GM21528 (cell line): ENCODE measurements around the gene TPRG1.
"Not testable (repeated sequence)": the region's sequence is repeated elsewhere in the genome, so short reads cannot be mapped to it uniquely, and the experiment has no call there.

Experiments
- ATAC-seq: cut with Tn5 transposase; IDR thresholded peaks from one replicate; pipeline ENCODE4 v1.9.1; 2021; ENCODE audit warnings: mild to moderate bottlenecking, moderate library complexity; ENCODE audit not compliant: unreplicated experiment, low FRiP score

The TPRG1 gene

DNA sequence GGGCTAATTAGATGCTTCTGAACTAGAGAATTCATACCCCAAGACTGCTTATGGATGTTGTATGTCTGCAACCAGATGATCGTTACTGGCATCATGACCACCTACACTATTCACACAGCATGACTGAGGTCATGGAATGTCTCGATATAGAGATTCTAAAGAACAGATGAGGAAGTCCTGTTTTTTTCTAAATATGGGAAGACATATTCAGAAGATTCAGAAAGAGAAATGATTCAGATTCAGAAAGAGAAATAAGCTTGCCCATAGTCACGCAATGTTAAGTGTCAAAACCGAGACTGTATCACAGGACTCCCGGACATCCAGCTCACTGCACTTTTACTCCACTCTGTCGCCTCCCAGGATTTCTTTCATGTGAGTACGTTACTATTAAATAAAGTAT, 136.2 kb downstream of the TPRG1 start:
- no peak for ATAC-seq

DNA sequence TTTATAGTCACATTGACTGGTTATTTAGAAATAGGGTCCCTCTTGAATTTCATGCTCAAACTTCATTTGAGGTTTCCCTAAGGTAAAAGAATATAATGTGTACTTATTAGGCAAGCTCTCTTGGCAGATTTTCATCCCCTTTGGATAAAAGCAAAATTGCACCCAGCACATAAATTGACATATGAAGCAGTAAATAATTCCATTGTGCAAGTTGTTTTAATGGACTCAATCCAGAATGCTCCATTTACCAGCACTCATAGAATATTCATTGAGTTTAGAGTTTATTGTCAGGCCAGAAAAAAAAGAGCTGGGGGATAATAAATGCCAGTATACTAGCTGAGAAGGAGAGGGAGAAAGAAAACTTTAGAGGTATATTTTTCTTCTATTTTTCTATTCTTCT, 136.8 kb downstream of the TPRG1 start:
- ATAC-seq = no peak

DNA sequence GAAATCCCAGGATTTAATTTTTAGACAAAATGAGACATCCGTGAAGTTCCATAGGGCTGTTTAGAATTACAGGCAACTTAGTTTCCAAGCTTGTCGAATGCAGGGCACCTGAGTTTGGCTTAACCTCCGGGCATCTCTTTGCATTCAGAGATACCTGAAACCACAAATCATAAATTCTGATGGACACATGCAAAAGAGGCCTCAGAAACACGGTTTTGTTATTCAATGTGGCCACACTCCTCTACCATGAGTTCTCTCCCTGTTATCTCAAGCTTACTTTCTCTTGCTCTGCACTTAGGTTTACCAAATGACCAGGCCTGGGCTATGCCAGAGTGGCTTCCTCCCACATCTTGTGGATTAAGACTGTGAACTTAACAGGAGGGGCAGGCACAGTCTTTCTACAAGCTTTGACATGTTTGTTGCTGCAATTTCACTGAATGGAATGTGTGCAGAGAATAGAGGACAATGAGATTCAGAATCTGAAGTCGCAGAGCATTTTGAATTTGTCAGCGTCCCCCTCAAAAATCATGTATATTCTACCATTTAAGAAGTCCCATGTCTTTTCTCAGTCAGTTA, 137.7 kb downstream of the TPRG1 start:
- no peak for ATAC-seq

DNA sequence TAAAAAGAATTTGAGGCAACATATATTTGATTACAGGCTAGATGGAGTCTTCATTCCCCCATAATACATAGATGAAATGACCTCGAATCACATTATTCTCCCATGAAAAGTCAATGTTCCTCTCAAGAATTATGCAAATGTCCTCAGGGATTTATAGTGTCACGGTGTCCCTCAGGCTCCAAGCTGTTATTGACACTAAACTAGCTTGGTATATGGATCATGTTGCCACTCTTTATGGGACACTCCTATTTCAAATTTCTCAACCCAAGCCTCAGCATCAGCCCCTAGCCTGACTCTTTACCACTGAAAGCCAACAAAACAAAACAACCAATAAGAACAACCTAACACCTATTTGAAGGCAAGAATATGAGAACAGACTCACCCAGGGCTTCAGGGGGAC, 139.8 kb downstream of the TPRG1 start:
- no peak for ATAC-seq

DNA sequence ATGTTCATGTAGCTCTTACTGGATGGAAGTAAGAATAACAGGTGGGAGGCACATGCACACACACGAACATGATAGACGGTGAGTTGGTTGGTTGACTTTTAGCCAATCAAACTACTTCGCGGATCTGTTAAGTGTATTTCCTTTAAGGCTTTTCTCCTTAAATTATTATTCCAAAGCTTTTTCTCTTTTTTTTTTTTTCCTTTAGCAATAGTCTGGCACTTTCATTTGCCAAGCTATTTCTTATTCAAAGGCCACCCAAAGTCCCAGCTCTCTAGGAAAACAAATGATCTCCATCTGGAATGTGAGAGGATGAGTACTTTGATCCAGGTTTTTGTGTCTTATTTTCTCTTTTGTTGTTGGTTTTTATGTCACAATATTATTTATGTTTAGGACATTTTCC, 141.1 kb downstream of the TPRG1 start:
- no peak for ATAC-seq

DNA sequence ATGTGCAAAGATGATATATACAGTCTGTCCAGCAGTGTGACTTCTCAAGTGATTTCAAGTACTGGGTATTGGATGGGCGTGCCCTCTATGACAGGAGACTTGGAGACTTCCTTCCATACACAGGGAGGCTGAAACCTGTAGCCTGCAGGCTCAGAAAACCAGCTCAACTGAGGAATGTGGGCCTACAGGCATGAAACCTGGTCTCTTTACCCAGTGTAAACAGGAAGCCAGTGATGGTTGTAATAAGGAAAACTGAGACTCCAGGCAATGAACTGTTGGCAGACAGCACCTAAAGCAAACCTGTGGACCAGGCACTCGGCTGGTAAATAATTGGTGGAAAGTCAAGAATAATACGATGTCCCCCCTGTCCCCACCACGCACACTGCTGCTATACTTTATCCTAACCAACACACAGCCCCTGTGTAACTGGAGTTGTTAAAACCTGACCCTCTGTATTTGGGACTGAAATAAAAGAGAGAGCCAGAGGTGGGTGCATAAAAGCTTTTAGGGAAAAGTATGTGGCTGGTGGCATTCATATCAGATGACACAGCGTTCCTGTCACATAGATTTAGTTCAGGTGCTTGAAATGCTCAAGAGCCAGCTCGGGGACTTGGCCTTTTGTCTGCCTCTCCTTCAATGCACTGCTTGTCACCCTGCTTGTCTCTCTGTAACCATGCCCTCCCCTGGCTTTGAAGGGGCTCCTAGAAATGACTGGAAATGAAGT, 144.7 kb downstream of the TPRG1 start:
- no peak for ATAC-seq

DNA sequence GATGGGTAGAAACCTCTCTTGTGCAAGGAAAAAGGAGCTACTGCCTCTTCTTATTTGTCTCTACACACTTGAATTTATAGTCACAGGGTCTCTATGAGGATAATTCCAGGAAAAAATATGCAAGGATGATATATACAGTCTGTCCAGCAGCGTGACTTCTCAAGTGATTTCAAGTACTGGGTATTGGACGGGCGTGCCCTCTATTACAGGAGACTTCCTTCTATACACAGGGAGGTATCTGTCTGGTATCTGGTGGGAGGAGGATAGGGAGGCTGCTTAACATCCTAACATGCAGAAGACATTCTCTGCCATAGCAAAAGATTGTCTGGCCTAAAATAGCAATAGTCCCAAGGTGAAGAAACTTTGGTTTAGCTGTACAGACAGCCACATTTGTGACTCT, 146.1 kb downstream of the TPRG1 start:
- no peak for ATAC-seq

DNA sequence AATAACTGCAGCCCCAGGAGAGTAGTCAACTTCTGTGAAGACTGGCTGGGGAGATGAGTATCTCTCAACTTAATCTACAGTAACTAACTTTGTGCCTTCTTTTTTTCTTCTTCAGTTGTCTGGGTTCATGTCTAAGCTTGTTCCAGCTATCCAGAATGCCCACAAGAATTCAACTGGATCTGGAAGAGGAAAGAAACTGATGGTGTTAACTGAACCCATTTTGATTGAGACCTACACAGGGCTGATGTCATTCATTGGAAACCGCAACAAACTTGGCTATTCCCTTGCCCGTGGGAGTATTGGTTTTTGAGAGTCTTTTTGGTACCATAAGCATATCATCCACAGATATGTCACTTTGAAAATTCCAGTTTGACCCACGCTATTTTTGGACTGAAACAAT, 148.7 kb downstream of the TPRG1 start:
- ATAC-seq = no peak

DNA sequence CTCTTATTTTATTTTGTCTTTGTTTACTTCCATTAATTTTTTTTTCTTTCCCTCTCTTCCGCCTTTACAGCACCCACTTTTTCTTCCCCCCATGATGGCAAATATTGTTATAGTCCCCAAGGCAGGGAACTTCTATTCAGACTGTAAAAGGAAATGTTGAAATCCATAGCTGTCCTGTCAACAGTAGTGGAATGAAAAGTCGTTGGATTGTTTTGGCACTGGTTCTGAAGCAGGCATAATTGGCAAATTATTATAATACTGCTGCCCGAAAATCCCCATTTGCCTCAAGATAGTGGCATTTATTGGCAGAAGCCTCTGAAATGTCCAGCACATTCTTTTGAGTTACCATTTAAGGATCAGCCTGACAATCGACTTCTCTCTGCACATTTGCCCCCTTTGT, 150.6 kb downstream of the TPRG1 start:
- ATAC-seq = no peak

DNA sequence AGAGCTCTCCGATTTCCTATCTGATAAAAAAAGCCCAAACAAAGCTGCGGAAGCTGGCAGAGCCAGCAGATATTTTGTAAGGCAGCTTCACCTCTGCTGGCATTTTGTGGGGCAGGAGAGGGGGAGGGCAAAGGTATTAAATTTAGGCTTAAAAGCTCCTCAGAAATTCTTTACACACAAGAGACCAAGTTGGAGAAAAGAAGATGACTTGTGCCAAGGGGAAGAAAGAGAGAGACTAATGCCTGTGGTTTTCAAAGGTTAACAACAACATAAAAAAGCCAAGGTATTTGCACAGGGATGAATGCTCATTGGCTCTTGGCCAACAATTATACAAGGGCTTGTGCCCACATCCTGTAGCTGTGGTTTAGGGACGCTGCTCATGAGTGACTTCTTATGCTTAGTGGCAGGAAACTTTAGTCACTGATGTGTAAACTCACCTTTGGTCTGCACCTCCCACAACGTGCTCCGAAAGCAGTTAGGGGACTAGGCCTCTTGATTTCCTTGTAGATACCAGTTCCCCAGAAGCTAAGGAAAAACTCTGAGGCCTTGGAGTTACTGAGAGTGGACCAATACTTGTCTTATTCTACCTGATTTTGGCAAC, 152.9 kb downstream of the TPRG1 start:
- ATAC-seq = peak; percentile 100

DNA sequence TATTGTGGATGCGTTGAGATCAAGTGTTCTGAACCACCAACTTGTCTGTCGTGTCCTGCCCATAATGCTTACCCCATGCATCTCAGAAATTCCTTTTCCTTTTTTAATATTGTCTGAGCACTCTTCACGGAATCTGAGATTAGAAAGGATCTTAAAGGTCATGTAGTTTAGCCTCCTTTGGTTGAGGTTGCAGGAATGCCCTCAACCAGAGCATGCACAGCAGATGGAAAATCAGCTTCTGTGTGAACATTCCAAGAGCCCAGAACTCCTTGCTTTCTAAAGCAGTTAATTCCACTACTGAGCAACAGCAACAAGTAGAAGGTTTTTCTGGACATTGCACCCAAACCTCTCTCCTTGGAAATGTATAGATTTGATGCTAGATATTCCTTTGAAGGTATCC, 153.7 kb downstream of the TPRG1 start:
- ATAC-seq = no peak

DNA sequence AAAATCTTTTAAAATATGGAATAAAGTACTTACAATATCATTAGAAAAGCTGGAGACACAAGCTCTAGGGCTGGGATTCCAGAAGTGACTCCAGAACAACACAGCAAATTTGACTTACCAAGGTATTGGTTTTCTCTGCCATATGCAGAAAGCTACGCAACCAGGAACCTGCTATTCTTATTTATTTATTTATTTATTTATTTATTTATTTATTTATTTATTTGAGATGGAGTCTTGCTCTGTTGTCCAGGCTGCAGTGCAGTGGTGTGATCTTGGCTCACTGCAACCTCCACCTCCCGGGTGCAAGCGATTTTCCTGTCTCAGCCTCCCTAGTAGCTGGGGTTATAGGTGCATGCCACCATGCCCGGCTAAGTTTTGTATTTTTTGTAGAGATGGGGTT, 157.9 kb downstream of the TPRG1 start:
- ATAC-seq = not testable (repeated sequence)

DNA sequence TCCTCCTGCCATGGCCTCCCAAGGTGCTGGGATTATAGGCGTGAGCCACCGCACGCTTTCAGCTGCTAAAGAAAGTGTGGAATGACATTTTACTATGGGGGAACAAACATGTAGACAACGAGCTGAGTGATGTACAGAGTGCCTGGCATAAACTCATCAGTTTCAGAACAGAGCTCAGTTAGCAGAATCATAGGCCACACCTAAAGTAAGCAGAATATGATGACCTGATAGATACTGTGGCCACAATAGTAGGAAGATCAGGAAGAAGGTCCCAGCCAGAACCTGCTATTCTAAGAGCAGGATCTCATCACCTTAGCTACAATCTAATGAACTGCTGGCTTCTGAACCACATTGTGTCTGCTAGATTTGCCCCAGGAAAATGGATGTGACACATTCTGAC, 158.3 kb downstream of the TPRG1 start:
- no peak for ATAC-seq

DNA sequence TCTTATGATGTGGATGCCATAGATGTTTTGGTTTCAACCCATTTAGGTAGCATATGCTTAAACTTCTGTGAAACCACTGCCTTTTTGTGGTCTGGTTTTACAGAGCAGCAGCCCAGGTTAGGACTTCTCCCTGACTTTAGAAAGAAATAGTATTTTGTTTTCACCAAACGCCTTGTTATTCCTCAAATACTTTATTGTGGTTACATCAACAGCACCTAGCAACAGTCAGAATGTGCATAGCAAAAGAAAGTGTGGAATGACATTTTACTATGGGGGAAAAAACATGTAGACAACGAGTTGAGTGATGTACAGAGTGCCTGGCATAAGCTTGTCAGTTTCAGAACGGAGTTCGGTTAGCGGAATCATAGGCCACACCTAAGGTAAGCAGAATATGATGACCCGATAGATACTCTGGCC, 159.2 kb downstream of the TPRG1 start:
- no peak for ATAC-seq

DNA sequence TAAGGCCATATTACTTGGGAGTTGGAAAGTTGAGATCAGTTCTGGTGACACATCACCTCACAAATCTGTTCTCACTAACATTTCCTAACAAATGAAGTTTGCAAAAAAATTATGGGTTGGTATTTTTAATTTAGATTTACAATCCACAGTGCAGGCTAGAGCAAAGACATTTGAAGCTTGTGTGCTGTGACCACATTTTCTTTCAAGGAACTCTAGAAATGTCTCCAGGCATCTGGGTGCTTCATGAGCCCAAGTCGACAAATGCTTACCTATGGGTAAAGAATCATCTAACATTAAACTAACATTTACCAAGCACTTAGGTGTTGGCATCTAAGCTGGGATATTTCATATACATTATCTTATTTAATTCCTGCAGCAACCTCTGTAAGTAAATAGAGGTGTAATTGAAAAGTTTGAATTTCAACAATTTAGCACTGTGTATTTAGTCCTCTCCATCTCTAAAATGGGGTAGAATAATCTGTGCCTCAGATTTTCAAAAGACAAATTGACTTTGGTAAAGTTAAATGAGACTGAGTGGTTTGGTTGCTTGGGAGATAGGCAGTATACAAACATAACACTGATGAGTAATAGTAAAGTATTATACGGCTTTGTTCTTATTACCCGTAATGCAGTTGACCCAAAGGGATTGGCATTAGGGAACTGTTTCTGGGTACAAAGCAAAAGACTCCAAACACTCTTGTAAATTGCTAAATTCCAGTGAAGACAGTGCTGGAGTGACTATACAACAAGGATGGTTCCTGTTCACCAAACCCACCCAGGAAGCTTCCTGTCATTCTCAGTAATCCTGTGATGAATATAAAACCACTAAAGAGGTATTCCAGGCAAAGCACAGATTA, 162.5 kb downstream of the TPRG1 start:
- no peak for ATAC-seq

DNA sequence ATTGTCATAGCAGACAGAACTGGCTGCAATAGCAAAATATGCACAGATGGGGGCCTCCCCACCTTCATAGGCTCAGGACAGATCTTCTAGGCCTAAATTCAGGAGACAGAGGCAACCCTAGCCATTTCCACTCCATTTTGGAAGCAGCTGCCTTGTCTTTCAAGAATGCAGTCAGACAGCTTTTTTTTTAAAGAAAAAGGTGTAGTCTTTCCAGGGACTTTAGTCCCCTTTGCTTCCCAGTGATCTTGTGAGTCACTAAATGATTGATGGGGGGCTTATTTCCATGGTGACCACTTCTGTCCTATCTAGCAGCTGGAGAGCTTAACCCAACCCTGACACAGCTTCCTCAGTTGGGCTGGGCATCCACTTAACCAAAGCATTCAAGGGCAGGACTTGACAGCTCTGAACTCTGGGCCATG, 165.9 kb downstream of the TPRG1 start:
- ATAC-seq = no peak

DNA sequence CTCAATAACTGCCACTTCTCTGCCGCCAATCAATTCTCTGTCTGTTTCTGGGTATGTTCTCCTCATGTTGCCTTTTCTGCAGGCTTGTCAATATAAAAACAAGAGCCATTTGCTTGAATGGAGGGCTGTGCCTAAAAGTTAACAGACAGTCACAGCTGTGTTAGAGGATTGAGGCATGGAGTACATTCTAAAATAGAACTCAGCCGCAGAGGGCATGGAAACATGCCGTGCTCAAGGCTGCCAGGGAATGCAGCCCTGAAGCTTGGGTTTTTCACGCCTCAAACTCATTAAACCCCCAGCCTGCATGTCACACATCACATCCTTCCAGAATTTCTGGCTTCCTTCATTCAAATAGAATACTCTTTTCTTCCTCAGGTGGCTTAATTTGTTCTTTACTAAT, 166.6 kb downstream of the TPRG1 start:
- no peak for ATAC-seq

DNA sequence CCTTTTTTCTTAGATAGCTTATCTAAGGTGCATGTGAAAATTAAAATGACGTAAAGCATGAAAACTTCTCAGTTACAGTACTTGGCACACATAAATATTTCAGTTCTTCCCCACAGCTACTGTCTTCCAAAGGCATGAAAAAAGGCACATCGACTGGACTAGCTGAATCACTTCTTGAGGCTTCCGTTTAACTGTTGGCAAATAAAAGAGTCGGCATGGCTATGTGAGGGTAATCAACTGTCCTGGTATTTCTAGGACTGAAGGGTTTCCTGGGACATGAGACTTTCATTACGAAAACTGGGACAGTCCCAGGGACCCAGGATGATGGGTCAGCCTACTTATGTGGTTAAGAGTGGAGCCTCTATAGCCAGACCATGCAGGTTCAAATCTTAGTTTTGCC, 168.2 kb downstream of the TPRG1 start:
- ATAC-seq = no peak

DNA sequence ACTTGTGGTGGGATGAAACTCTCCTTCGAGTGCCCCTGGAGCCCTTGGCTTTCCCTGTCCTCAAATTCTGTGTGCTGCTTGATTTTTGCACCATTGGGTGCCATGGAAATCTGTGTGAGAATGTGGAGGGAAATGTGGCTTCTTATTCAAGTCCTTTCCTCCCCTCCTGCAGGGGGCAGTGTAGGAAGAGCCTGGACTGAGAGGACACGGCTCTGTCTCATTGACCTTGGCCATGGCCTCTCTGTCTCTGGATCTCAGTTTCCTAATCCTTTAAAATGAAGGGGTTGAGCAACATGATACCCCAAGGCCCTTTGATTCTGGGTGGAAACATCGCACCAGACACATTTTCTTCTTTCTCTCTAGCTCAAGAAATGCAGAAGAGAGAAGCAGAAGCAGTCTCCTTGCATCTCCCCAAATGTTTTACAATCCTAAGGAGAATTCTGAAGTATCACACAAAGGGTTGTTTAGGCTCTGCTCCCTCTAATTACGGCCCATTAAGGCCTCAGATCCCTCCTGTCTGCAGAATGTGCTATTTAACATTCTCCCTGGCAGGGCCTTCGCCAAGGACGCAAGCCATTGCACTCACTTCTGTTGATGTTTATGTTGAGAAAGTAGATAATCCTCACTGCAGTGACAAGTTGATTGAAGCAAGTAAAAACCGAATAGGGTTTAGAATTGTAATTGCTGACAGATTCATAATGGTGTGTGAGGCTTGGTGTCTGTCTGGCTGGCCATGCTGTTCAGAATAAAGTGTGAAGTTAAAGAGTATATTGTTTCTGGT, 169.1 kb downstream of the TPRG1 start:
- ATAC-seq = no peak

DNA sequence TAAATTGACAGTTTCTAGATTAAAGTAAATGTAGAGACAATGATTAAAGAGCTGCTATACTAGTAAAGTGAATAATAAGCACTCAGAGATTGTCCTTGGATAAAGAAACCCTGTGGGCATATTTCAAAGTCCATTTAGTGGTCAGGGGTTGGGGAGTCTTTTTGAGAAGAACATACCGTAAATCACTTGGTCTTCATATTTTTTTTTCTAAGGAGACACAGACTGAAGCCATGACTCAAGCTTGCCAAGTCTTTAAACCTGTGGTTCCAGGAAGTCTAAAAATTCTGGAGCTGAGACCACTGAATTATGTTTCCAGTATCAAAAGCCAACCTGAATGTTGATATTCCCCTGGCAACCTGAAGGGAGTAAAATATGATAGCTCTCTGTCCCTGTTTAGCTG, 171.0 kb downstream of the TPRG1 start:
- no peak for ATAC-seq

DNA sequence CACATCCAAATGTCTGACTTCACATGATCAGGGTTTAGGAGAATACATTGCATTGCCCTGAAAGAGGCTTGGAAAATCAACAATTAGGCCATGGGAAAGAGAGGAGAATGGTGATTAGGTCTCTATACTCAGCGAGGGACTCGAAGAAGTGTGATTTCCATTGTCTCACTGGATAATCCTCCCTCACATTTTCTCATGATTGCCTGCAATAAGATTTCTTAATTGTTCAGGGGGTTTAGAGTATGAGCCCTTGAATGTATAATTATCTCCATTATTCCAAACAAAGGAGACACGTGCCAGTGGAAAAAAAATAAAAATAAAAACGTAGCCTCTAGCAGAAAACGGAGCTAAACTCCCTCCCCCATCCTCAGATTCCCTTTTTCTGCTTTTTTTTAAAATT, 173.2 kb downstream of the TPRG1 start:
- ATAC-seq = no peak
